ENCODE measurements around the gene QSER1.

DNA sequence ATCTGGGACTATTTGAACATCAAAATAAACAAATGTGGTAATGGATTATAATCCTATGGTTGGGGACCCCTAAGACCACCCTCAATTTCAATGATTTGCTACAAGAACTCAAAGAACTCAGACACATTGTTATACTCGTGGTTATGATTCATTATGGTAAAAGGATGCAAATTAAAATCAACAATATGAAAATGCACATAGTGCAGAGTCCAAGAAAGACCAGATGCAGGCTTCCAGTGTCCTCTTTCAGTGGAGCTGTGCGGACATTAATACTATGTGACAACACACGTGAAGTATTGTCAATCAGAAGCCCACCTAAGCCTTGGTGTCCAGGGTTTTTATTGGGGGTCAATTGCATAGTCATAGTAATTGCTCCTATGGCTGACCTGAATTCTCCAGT lies 9.2 kb upstream of the QSER1 start:
- TF ChIP-seq POLR2A (IDR thresholded peaks at IDR 0.05; ENCODE audit: low read length) (no peak), GATA1 (IDR thresholded peaks at IDR 0.05; ENCODE audit: low read depth, low read length) (no peak)

Data from erythroblast (primary cell).